HG03571 (cell line): ENCODE measurements around the gene FBN2.

ENCODE experiments used
- ATAC-seq: cut with Tn5 transposase; IDR thresholded peaks from one replicate; pipeline ENCODE4 v1.9.1; 2021; ENCODE audit not compliant: unreplicated experiment

Gene FBN2

GRCh38 chr5:128318691-128319090 is 219.4 kb downstream of the FBN2 start:
- no peak for ATAC-seq

- no peak for ATAC-seq
These were observed 220.6 kb downstream of the FBN2 start for GRCh38 chr5:128317481-128317880.

- no peak for ATAC-seq
These were observed 222.4 kb downstream of the FBN2 start for GRCh38 chr5:128315671-128316070.

- no peak for ATAC-seq
These were observed 232.7 kb downstream of the FBN2 start for GRCh38 chr5:128305341-128305740.

GRCh38 chr5:128304791-128305190 is 233.3 kb downstream of the FBN2 start:
- ATAC-seq, result no peak

- ATAC-seq, result no peak
These were observed 234.0 kb downstream of the FBN2 start for GRCh38 chr5:128304088-128304487.

GRCh38 chr5:128303593-128303992 is 234.5 kb downstream of the FBN2 start:
- no peak for ATAC-seq

GRCh38 chr5:128300181-128300580 is 237.9 kb downstream of the FBN2 start:
- ATAC-seq, result no peak

- no peak for ATAC-seq
These were observed 247.7 kb downstream of the FBN2 start for GRCh38 chr5:128290152-128290858.

GRCh38 chr5:128287740-128288139 is 250.3 kb downstream of the FBN2 start:
- no peak for ATAC-seq

- ATAC-seq, result no peak
These were observed 253.8 kb downstream of the FBN2 start for GRCh38 chr5:128284236-128284635.

- ATAC-seq, result no peak
These were observed 258.7 kb downstream of the FBN2 start for GRCh38 chr5:128279345-128279744.

- no peak for ATAC-seq
These were observed 261.4 kb downstream of the FBN2 start for GRCh38 chr5:128276537-128277216.

GRCh38 chr5:128274441-128274840 is 263.6 kb downstream of the FBN2 start:
- ATAC-seq, result no peak

- ATAC-seq, result no peak
These were observed 264.3 kb downstream of the FBN2 start for GRCh38 chr5:128273736-128274135.

- ATAC-seq, result no peak
These were observed 266.1 kb downstream of the FBN2 start for GRCh38 chr5:128271859-128272464.

- ATAC-seq, result no peak
These were observed 267.0 kb downstream of the FBN2 start for GRCh38 chr5:128271071-128271470.

- no peak for ATAC-seq
These were observed 273.3 kb downstream of the FBN2 start for GRCh38 chr5:128264564-128265360.

GRCh38 chr5:128263357-128263756 is 274.7 kb downstream of the FBN2 start:
- ATAC-seq, result no peak

GRCh38 chr5:128262911-128263310 is 275.1 kb downstream of the FBN2 start:
- ATAC-seq, result no peak

- no peak for ATAC-seq
These were observed 278.4 kb downstream of the FBN2 start for GRCh38 chr5:128259607-128260021.
